H9 (cell line): Measurements from ENCODE around the gene SPDYE4. TPM values are rescaled to one million over a fixed set of nuclear protein-coding genes. Genes with fewer than 3 reads are reported as not detected.

ENCODE experiments used
- DNase-seq: peaks from one replicate; pipeline ENCODE4 v3.0.0-alpha.2; 2017
- H2AFZ ChIP-seq: one replicate; pipeline ENCODE4 v1.6.1; 2013; ENCODE audit warnings: mild to moderate bottlenecking, low read length, control low read depth, moderate library complexity
- H2AK5ac ChIP-seq: 2 replicates; pipeline ENCODE4 v1.6.1; 2013; ENCODE audit warnings: low read length, control low read depth, mixed read lengths; ENCODE audit not compliant: insufficient read length
- H2BK120ac ChIP-seq: one replicate; pipeline ENCODE4 v1.6.1; 2013; ENCODE audit warnings: low read depth, mild to moderate bottlenecking, low read length, control low read depth, inconsistent platforms; ENCODE audit not compliant: poor library complexity, severe bottlenecking
- H2BK12ac ChIP-seq: 2 replicates; pipeline ENCODE4 v1.6.1; 2013; ENCODE audit warnings: low read length, control low read depth, mixed read lengths, low read depth; ENCODE audit not compliant: insufficient read length
- H2BK15ac ChIP-seq: 2 replicates; pipeline ENCODE4 v1.6.1; 2013; ENCODE audit warnings: low read depth, low read length, control low read depth
- H2BK20ac ChIP-seq: one replicate; pipeline ENCODE4 v1.6.1; 2013; ENCODE audit warnings: low read depth, mild to moderate bottlenecking, low read length, control low read depth, inconsistent platforms; ENCODE audit not compliant: poor library complexity, severe bottlenecking
- H2BK5ac ChIP-seq: 2 replicates; pipeline ENCODE4 v1.6.1; 2013; ENCODE audit warnings: low read length, control low read depth, mixed read lengths; ENCODE audit not compliant: insufficient read length
- H3K14ac ChIP-seq: 2 replicates; pipeline ENCODE4 v1.6.1; 2013; ENCODE audit warnings: low read length, control low read depth; ENCODE audit not compliant: insufficient read depth
- H3K18ac ChIP-seq: 2 replicates; pipeline ENCODE4 v1.6.1; 2013; ENCODE audit warnings: low read depth, mild to moderate bottlenecking, mixed read lengths, low read length, control low read depth; ENCODE audit not compliant: insufficient read length
- H3K23ac ChIP-seq: 2 replicates; pipeline ENCODE4 v1.6.1; 2013; ENCODE audit warnings: low read length, control low read depth, mixed read lengths, low read depth; ENCODE audit not compliant: insufficient read length
- H3K23me2 ChIP-seq: 2 replicates; pipeline ENCODE4 v1.6.1; 2013; ENCODE audit warnings: low read depth, mild to moderate bottlenecking, mixed read lengths, low read length, control low read depth; ENCODE audit not compliant: insufficient read length, poor library complexity, severe bottlenecking
- H3K27ac ChIP-seq: 2 replicates; pipeline ENCODE4 v1.5.1; 2013; ENCODE audit warnings: low read length, control low read depth, mixed read lengths, low read depth; ENCODE audit not compliant: insufficient read length
- H3K27me3 ChIP-seq: 2 replicates; pipeline ENCODE4 v1.6.1; 2013; ENCODE audit warnings: low read length, control low read depth, inconsistent platforms; ENCODE audit not compliant: insufficient read depth
- H3K4ac ChIP-seq: 2 replicates; pipeline ENCODE4 v1.6.1; 2013; ENCODE audit warnings: low read depth, mild to moderate bottlenecking, control low read depth, inconsistent platforms, low read length, moderate library complexity
- H3K4me1 ChIP-seq: 2 replicates; pipeline ENCODE4 v1.6.1; 2013; ENCODE audit warnings: low read length, control low read depth, inconsistent platforms; ENCODE audit not compliant: insufficient read depth
- H3K4me2 ChIP-seq: 2 replicates; pipeline ENCODE4 v1.6.1; 2013; ENCODE audit warnings: low read length, control low read depth, mixed read lengths; ENCODE audit not compliant: insufficient read length, insufficient read depth
- H3K56ac ChIP-seq: 2 replicates; pipeline ENCODE4 v1.6.1; 2013; ENCODE audit warnings: low read depth, mild to moderate bottlenecking, mixed read lengths, low read length, control low read depth; ENCODE audit not compliant: insufficient read length
- H3K79me1 ChIP-seq: 2 replicates; pipeline ENCODE4 v1.6.1; 2013; ENCODE audit warnings: low read depth, mild to moderate bottlenecking, moderate library complexity, low read length, control low read depth, inconsistent platforms; ENCODE audit not compliant: insufficient read depth, poor library complexity, severe bottlenecking
- H3K79me2 ChIP-seq: 2 replicates; pipeline ENCODE4 v1.6.1; 2013; ENCODE audit warnings: low read length, control low read depth, inconsistent platforms; ENCODE audit not compliant: insufficient read depth
- H3K9ac ChIP-seq: 2 replicates; pipeline ENCODE4 v1.6.1; 2013; ENCODE audit warnings: low read length, control low read depth, mixed read lengths; ENCODE audit not compliant: insufficient read length; ENCODE audit errors: extremely low read depth
- H3K9me3 ChIP-seq: one replicate; pipeline ENCODE4 v1.6.1; 2013; ENCODE audit warnings: low read depth, low read length, inconsistent platforms; ENCODE audit not compliant: control insufficient read depth
- H3T11ph ChIP-seq: one replicate; pipeline ENCODE4 v1.6.1; 2013; ENCODE audit warnings: mild to moderate bottlenecking, low read length, control low read depth, inconsistent platforms
- H4K20me1 ChIP-seq: one replicate; pipeline ENCODE4 v1.6.1; 2013; ENCODE audit not compliant: control insufficient read depth, insufficient read length, insufficient read depth
- H4K5ac ChIP-seq: 2 replicates; pipeline ENCODE4 v1.6.1; 2013; ENCODE audit warnings: low read depth, mild to moderate bottlenecking, mixed read lengths, low read length, control low read depth; ENCODE audit not compliant: insufficient read length
- H4K8ac ChIP-seq: replicated peaks from 2 replicates; pipeline ENCODE4 v1.6.1; 2013; ENCODE audit warnings: low read length, control low read depth, mixed read lengths, low read depth; ENCODE audit not compliant: insufficient read length
- H4K91ac ChIP-seq: 2 replicates; pipeline ENCODE4 v1.6.1; 2013; ENCODE audit warnings: low read depth, mild to moderate bottlenecking, moderate library complexity, mixed read lengths, low read length, control low read depth; ENCODE audit not compliant: insufficient read length
- H3K27ac Mint-ChIP-seq, 3 experiments: 2 replicates in 2 of 3; 3 replicates in 1 of 3; pipeline ENCODE4 v1.8.0; 2020 to 2021; ENCODE audit warnings: mixed read lengths in 3 of 3, mild to moderate bottlenecking in 1 of 3, moderate library complexity in 1 of 3
- H3K27me3 Mint-ChIP-seq: 2 replicates; pipeline ENCODE4 v1.8.0; 2021; ENCODE audit warnings: low read depth, mild to moderate bottlenecking, moderate library complexity, mixed read lengths
- H3K36me3 Mint-ChIP-seq, 3 experiments: 2 replicates in 2 of 3; 3 replicates in 1 of 3; pipeline ENCODE4 v1.8.0; 2020 to 2021; ENCODE audit warnings: low read depth in 3 of 3, mixed read lengths in 3 of 3; ENCODE audit not compliant: insufficient read depth in 1 of 3
- H3K4me1 Mint-ChIP-seq, 2 experiments: 2 replicates each; pipeline ENCODE4 v1.8.0; 2020; ENCODE audit warnings: mixed read lengths in 2 of 2
- H3K4me3 Mint-ChIP-seq, 2 experiments: 2 replicates in 1 of 2; 3 replicates in 1 of 2; pipeline ENCODE4 v1.8.0; 2020 to 2021; ENCODE audit warnings: mild to moderate bottlenecking in 2 of 2, mixed read lengths in 2 of 2, moderate library complexity in 1 of 2
- H3K9me3 Mint-ChIP-seq, 2 experiments: 2 replicates in 1 of 2; 3 replicates in 1 of 2; pipeline ENCODE4 v1.8.0; 2020; ENCODE audit warnings: mild to moderate bottlenecking in 2 of 2, mixed read lengths in 2 of 2, moderate library complexity in 1 of 2
- WGBS: extraction: QIAGEN DNeasy Blood & Tissue Kit; methylation state at CpG from one replicate; pipeline ENCODE4 v1.1.7; 2013; ENCODE audit warnings: missing lambda C conversion rate, low lambda C conversion rate, mixed read lengths; ENCODE audit not compliant: insufficient read length; ENCODE audit errors: extremely low coverage; 5-methylcytosine and 5-hydroxymethylcytosine counted together
- total RNA-seq: library from RNA; stranded (reverse); gene quantifications from 2 replicates; pipeline ENCODE4 v1.2.1, GENCODE V29; 2021
- TF ChIP-seq, protein P1 (sequence below): fragments of 200-600 bp; sonication (generic); conservative IDR thresholded peaks from 3 replicates; pipeline ENCODE4 v1.8.0; 2021; ENCODE audit warnings: antibody characterized with exemption, mild to moderate bottlenecking

The SPDYE4 gene
- total RNA-seq, 1 experiment from 2014 or later = not detected

DNA sequence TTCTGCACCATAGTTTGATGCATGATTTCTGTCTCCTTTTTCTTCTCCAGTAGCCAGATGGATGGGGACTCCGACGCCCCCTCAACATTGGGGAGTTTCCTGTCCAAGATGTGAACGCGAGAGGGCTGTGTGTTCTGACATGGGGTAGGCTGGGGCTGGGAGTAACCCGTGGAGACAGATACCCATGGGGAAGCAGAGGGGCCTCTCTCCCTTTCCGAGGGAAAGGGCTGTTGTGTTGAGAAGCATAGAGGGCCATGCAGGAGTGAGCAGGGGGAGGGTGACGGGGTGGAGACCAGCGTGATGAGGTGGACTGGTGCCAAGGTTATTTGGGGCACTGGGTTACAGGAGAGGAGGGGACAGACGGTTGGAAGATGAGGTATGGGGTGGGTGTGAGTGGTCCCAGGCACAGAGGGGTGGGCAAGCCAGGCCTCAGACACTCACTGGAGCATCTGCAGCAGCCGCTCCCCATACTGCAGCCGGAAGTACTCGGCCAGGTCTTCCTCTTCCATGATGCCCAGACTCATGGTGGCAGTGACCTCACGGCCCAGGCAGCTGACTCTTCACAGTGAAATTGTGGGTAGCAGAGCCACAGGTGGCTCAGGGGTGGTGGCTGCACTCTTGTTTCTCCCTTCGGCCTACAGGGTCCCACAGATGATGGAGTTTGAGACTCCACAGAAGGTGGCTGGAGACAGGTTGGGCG, 14.1 kb downstream of the SPDYE4 start:
- peak; percentile 24 for DNase-seq
- no peaks in the 10 kb centered on the region for H3K79me1 ChIP-seq
- H4K5ac ChIP-seq = no peak overlapping the region
- no peaks in the 10 kb centered on the region; the same call in 1 of the 2 replicates for H3K4me1 ChIP-seq
- no peaks in the 10 kb centered on the region for H3K27me3 ChIP-seq
- H3K79me2 ChIP-seq = no peaks in the 10 kb centered on the region
- H4K20me1 ChIP-seq = no peaks in the 10 kb centered on the region
- no peak overlapping the region for H3K56ac ChIP-seq
- Mint-ChIP-seq H3K4me1 (peaks cover 3 to 14% of the 10 kb centered on the region in 2 experiments), H3K27ac (no peak overlapping the region; a peak in 1 of 7 replicates), H3K36me3 (no peaks in the 10 kb centered on the region), H3K9me3 (0 out of 5 replicates have a peak, but pooled peaks cover 0 to 2% of the 10 kb centered on the region in 2 experiments), H3K4me3 (peak overlapping the region; percentile 29 to 44; a peak in 3 of 5 replicates), H3K27me3 (peaks cover 23% of the 10 kb centered on the region)
- H2AK5ac ChIP-seq = no peak overlapping the region
- H3T11ph ChIP-seq = no peak overlapping the region
- H2BK20ac ChIP-seq = no peak overlapping the region
- no peak overlapping the region for H2BK15ac ChIP-seq
- H3K9me3 ChIP-seq = no peaks in the 10 kb centered on the region
- no peak overlapping the region for H3K4ac ChIP-seq
- H2BK12ac ChIP-seq = no peak overlapping the region
- TF ChIP-seq, protein P1, sequence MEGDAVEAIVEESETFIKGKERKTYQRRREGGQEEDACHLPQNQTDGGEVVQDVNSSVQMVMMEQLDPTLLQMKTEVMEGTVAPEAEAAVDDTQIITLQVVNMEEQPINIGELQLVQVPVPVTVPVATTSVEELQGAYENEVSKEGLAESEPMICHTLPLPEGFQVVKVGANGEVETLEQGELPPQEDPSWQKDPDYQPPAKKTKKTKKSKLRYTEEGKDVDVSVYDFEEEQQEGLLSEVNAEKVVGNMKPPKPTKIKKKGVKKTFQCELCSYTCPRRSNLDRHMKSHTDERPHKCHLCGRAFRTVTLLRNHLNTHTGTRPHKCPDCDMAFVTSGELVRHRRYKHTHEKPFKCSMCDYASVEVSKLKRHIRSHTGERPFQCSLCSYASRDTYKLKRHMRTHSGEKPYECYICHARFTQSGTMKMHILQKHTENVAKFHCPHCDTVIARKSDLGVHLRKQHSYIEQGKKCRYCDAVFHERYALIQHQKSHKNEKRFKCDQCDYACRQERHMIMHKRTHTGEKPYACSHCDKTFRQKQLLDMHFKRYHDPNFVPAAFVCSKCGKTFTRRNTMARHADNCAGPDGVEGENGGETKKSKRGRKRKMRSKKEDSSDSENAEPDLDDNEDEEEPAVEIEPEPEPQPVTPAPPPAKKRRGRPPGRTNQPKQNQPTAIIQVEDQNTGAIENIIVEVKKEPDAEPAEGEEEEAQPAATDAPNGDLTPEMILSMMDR = no peak
- no peak overlapping the region for H2BK120ac ChIP-seq
- H3K18ac ChIP-seq = no peak overlapping the region
- no peak overlapping the region for H3K9ac ChIP-seq
- H2BK5ac ChIP-seq = no peak overlapping the region
- H4K8ac ChIP-seq = no peak overlapping the region
- no peak overlapping the region for H3K14ac ChIP-seq
- H3K27ac ChIP-seq = no peak overlapping the region
- no peak overlapping the region for H4K91ac ChIP-seq
- H3K23ac ChIP-seq = no peak overlapping the region
- no peak overlapping the region for H3K4me2 ChIP-seq
- peaks cover 3% of the 10 kb centered on the region for H3K23me2 ChIP-seq
- WGBS = no CpG with 5 or more reads among the region's 15 CpGs
- no peak overlapping the region for H2AFZ ChIP-seq
